NK-92 (cell line): ENCODE results near the gene SOBP.

Source experiments
- DNase-seq: peaks from one replicate; lab custom pipeline; 2025; ENCODE audit not compliant: unreplicated experiment; lab: John Stamatoyannopoulos, UW

Gene SOBP

GRCh38 chr6:107636486-107636885 lies 146.6 kb downstream of the SOBP start:
- no peak for DNase-seq

- no peak for DNase-seq
Observed at GRCh38 chr6:107637316-107638315, 147.7 kb downstream of the SOBP start.

GRCh38 chr6:107638493-107638892 lies 148.6 kb downstream of the SOBP start:
- no peak for DNase-seq

GRCh38 chr6:107639511-107639910 lies 149.6 kb downstream of the SOBP start:
- DNase-seq: no peak

GRCh38 chr6:107641071-107641470 lies 151.2 kb downstream of the SOBP start:
- no peak for DNase-seq

- DNase-seq: no peak
Observed at GRCh38 chr6:107641500-107641941, 151.6 kb downstream of the SOBP start.

GRCh38 chr6:107642095-107642860 lies 152.4 kb downstream of the SOBP start:
- DNase-seq: no peak

- no peak for DNase-seq
Observed at GRCh38 chr6:107642861-107643328, 153.0 kb downstream of the SOBP start.

- DNase-seq: no peak
Observed at GRCh38 chr6:107644513-107644912, 154.6 kb downstream of the SOBP start.

- no peak for DNase-seq
Observed at GRCh38 chr6:107645740-107646139, 155.8 kb downstream of the SOBP start.

GRCh38 chr6:107646176-107646575 lies 156.3 kb downstream of the SOBP start:
- DNase-seq: no peak

- DNase-seq: no peak
Observed at GRCh38 chr6:107646776-107647438, 157.0 kb downstream of the SOBP start.

GRCh38 chr6:107647439-107647948 lies 157.6 kb downstream of the SOBP start:
- DNase-seq: no peak

GRCh38 chr6:107648983-107649382 lies 159.1 kb downstream of the SOBP start:
- DNase-seq: no peak

GRCh38 chr6:107652526-107653182 lies 162.7 kb downstream of the SOBP start:
- no peak for DNase-seq

GRCh38 chr6:107653183-107653580 lies 163.3 kb downstream of the SOBP start:
- no peak for DNase-seq

GRCh38 chr6:107653861-107654394 lies 164.0 kb downstream of the SOBP start:
- DNase-seq: no peak

- no peak for DNase-seq
Observed at GRCh38 chr6:107654764-107655163, 164.8 kb downstream of the SOBP start.

GRCh38 chr6:107655245-107655644 lies 165.3 kb downstream of the SOBP start:
- DNase-seq: no peak

- DNase-seq: no peak
Observed at GRCh38 chr6:107655864-107656263, 165.9 kb downstream of the SOBP start.
